Neural progenitor cell (in vitro differentiated cells): Measurements from ENCODE around the gene UNC45B.

Experiments
- CTCF ChIP-seq: fragments of 200-600 bp; sonication (generic); IDR thresholded peaks from 2 replicates; pipeline ENCODE4 v1.5.1; 2017; ENCODE audit warnings: antibody characterized with exemption, mild to moderate bottlenecking
- EZH2 ChIP-seq: fragments of 200-600 bp; sonication (generic); IDR thresholded peaks from 2 replicates; pipeline ENCODE4 v1.6.1; 2017; ENCODE audit warnings: antibody characterized with exemption, mild to moderate bottlenecking, moderate library complexity
- EZH2phosphoT487 ChIP-seq: fragments of 200-600 bp; sonication (generic); IDR thresholded peaks from 2 replicates; pipeline ENCODE4 v1.6.1; 2017; ENCODE audit warnings: antibody characterized with exemption

GRCh38 chr17:35152421-35153140 lies 5.0 kb downstream of the UNC45B start:
- TF ChIP-seq EZH2 (no peak), CTCF (no peak), EZH2phosphoT487 (no peak)
